Right lobe of liver (tissue), 4 donors: ENCODE data around the gene HECTD4.

Experiments used
- CTCF ChIP-seq, 4 donors: fragments of 200-600 bp in 3 of 4; fragments of 450-650 bp in 1 of 4; IDR thresholded peaks; one replicate each; pipeline versions ENCODE4 v1.5.1 to v1.8.0; 2016 to 2022; ENCODE audit warnings: antibody characterized with exemption in 4 of 4, mild to moderate bottlenecking in 2 of 4
- POLR2A ChIP-seq: fragments of 450-650 bp; IDR thresholded peaks from one replicate; pipeline ENCODE4 v1.6.1; 2017; ENCODE audit warnings: antibody characterized with exemption, mild to moderate bottlenecking
- donor health status: DM: no; HTN: no; CAD: no.
- donor health status: DM: no; HTN: no; CAD: no.
- donor health status: DM: no; HTN: yes; CAD: no.

DNA sequence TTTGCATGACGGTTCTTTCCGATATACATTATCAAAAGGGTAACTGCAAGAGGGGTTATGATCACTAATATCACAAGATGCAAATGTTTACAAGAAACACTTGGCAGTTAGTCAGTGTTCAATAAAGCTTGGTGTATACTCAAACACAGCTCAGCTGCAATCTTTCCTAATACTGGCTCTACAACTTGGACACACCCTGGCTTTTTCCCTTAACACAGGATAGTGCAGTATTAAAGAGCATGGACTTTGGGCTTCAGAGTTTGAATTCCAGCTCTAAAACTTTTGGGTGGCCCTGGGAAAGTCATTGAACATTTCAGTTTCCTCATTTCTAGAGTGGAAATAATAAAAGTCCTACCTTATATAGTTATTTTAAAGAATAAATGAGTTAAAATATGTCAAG, 107.0 kb downstream of the HECTD4 start:
- TF ChIP-seq POLR2A (no peak), CTCF (IDR thresholded peaks at IDR 0.05) (no peak)
